Measurements from ENCODE around the gene FYB1. TPM values are rescaled to one million over a fixed set of nuclear protein-coding genes. Genes with fewer than 3 reads are reported as not detected.

FYB1 gene
- total RNA-seq, 2 experiments from 2014 or later: 45.3 to 51.9 TPM

GRCh38 chr5:39177631-39177964 is 41.8 kb downstream of the FYB1 start:
- CTCF ChIA-PET: interaction anchor here (0.9 kb wide), 2 partner anchors 12 to 13 kb away, joined by 3 read pairs; no protein-coding TSS in a partner anchor
- POLR2A ChIA-PET: interaction anchor here (1.0 to 1.4 kb wide), 5 partner anchors 8 to 35 kb away, joined by 3 to 6 read pairs (median 5); no protein-coding TSS in a partner anchor

- POLR2A ChIA-PET: interaction anchor here (1.0 to 1.4 kb wide), 5 partner anchors 8 to 35 kb away, joined by 3 to 6 read pairs (median 5); no protein-coding TSS in a partner anchor
- CTCF ChIA-PET: interaction anchor here (0.9 to 3.0 kb wide), 4 partner anchors 12 to 24 kb away, joined by 3 to 9 read pairs (median 4); no protein-coding TSS in a partner anchor
These were observed 42.4 kb downstream of the FYB1 start for GRCh38 chr5:39176759-39177630.

DNA sequence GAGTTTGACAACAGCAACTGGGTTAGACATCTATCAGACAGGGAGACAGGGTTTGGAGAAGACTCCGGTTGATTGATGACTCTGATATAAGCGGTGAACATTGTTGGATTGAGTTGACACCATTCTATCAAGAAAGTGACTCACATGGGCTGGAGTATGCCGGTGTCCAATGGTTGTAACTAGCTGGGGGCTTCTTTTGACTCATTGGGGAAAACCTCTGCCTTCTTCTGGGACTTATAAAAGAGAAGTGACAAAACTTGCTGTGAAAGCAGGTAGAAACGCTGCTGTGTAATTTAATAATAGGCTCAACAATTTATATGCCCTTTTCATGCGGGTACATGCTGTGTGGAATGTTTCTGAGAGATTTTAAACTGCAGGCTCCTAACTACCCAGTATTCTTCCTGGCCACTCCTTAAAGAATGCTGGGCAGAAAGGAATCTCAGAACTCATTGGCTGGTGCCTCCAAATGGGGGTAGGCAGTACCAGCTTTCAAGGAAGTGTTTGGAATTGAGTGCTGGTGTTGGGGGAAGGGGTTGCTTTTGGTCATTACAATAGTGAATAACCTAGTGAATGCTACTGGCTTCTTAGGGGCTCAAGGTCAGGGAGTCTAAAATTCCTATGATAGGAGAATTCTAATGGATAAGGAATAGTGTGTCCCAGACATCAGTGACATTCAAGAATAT is 43.9 kb downstream of the FYB1 start:
- ChIA-PET CTCF (interaction anchor here (0.7 to 3.0 kb wide), 8 partner anchors 10 to 34 kb away, joined by 3 to 9 read pairs (median 4); no protein-coding TSS in a partner anchor), POLR2A (interaction anchor here (1.1 kb wide), 1 partner anchor 10 kb away, joined by 3 read pairs; no protein-coding TSS in a partner anchor)

DNA sequence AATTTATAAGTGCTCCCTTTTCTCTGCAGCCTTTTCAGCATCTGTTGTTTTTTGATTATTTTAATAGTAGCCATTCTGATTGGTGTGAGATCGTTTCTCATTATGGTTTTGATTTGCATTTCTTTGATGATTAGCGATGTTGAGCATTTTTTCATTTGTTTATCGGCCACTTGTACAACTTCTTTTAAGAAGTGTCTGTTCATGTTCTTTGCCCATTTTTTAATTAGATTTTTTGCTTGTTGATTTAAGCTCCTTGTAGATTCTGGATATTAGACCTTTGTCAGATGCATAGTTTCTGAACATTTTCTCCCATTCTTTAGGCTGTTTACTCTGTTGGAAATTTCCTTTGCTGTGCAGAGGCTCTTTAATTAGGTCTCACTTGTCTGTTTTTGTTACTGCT is 46.3 kb downstream of the FYB1 start:
- POLR2A ChIA-PET: interaction anchor here (0.6 kb wide), 1 partner anchor 23 kb away, joined by 4 read pairs; no protein-coding TSS in a partner anchor
- CTCF ChIA-PET: interaction anchor here (1.7 kb wide), 1 partner anchor 27 kb away, joined by 3 read pairs; no protein-coding TSS in a partner anchor

DNA sequence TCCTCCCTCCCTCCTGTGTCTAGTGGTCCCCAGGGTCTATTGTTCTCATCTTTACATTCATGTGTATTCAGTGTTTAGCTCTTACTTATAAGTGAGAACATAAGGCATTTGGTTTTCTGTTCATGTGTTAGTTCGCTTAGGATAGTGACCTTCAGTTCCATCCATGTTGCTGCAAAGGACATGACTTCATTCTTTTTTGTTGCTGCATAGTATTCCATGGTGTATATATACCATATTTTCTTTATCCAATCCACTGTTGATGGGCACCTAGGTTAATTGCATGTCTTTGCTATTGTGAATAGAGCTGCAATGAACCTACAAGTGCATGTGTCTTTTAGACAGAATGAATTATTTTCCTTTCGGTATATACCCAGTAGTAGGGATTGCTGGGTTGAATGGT is 46.8 kb downstream of the FYB1 start:
- ChIA-PET CTCF (interaction anchor here (1.7 kb wide), 1 partner anchor 28 kb away, joined by 3 read pairs; no protein-coding TSS in a partner anchor), POLR2A (no interaction called here)

DNA sequence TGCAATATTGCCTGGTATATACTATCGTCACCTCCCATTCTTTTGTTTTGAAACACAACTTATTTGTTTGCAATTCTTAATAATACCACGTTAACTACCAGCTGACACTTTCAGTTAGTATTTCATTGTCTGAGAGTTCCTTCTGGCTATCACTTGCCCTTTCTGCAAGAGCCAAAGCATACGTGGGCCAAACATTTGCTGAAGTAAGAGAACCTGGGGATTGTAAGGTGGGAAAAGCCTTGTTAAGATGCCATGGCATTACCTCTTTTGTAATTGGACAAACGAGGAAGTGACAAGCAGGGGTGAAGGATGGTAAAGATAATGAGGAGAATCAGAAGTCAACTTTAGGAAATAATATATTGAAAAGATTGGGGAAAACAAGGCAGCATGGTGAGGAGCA is 47.7 kb downstream of the FYB1 start:
- ChIA-PET CTCF (no interaction called here), POLR2A (no interaction called here)

DNA sequence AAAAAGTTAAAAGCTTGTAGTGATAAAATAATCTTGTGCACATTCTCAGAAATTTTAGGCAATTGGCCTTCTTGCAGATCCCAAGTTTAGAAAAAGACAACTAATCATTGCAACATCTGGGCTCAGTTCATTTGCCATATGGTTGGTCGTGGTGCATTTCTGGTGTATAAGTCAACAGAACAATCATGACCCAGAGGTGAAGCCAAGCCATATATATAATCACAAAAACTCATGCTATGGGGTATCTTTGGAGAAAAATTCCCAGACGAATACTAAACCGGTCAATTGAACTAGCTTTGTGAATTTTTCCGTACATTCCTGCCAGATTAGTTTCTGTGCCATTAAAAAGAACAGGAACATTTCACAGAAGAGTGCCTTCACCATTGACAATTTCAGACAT is 50.3 kb downstream of the FYB1 start:
- ChIA-PET POLR2A (no interaction called here), CTCF (interaction anchor here (1.0 kb wide), 1 partner anchor 24 kb away, joined by 3 read pairs; no protein-coding TSS in a partner anchor)

DNA sequence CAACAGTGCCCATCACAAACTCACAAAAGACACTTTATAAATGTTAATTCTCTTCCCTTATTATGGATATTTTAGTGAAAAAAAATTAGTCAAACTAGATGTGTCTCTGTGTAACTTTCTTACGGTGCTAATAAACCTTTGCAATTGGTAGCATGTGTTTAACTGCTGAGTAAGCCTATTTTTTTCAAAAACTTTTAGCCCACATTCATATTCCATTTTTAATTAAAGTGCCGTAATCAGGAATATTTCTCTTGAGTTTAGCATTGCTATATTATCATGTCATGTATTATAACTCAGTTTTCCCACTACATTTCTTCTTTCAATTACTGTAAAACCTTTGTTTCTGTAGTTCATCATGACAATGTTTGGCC is 51.4 kb downstream of the FYB1 start:
- CTCF ChIA-PET: no interaction called here
- POLR2A ChIA-PET: interaction anchor here (0.6 kb wide), 1 partner anchor 1517 kb away, joined by 3 read pairs; no protein-coding TSS in a partner anchor

DNA sequence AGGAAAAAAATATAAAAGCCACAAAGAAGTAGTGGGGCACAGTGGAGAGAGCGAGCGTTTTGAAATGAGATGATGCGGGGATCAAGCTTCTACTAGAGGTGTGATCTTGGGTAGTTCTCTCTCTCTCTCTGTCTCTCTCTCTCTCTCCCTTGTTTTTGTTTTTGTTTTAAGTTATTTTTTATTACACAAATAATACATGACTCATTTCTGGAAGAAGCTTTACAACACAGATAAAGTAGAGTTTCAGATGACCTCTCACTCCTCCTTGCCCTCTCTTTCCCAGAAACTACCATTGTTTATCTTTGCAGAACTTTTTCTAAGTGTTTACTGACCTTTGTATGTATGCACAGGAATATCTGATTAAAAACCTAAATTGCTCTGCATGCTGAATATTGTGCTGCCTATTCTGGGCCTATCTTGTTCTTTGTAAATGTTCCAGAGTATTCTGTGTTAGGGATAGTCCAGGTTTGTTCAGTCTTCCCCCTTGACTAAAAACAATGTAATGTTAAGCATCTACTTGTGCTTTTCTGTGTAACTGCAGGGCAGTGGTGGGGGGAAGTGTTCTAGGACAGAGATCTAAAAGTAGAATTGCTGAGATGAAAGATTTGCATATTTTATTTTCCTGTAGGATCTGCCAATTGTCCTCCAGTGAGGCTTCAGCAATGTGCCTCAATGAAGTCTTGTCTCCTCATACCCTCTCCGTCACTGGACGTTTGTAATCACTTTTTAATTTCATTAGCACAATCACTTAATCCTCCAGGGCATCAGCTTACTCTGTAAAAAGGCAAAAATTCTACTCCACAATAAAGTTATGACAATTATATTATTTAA is 52.0 kb downstream of the FYB1 start:
- POLR2A ChIA-PET: no interaction called here
- CTCF ChIA-PET: interaction anchor here (1.1 to 2.2 kb wide), 2 partner anchors 14 to 22 kb away, joined by 3 to 7 read pairs; no protein-coding TSS in a partner anchor

GRCh38 chr5:39164529-39165402 is 54.6 kb downstream of the FYB1 start:
- CTCF ChIA-PET: interaction anchor here (0.6 to 2.2 kb wide), 8 partner anchors 12 to 36 kb away, joined by 3 to 7 read pairs (median 4); no protein-coding TSS in a partner anchor
- POLR2A ChIA-PET: interaction anchor here (1.0 to 1.3 kb wide), 3 partner anchors 10 to 45 kb away, joined by 3 to 4 read pairs (median 3); no protein-coding TSS in a partner anchor

- ChIA-PET CTCF (interaction anchor here (0.6 to 2.0 kb wide), 7 partner anchors 12 to 36 kb away, joined by 3 to 7 read pairs (median 4); no protein-coding TSS in a partner anchor), POLR2A (interaction anchor here (1.0 kb wide), 2 partner anchors 36 to 46 kb away, joined by 3 to 4 read pairs; no protein-coding TSS in a partner anchor)
These were observed 55.3 kb downstream of the FYB1 start for GRCh38 chr5:39164016-39164415.

DNA sequence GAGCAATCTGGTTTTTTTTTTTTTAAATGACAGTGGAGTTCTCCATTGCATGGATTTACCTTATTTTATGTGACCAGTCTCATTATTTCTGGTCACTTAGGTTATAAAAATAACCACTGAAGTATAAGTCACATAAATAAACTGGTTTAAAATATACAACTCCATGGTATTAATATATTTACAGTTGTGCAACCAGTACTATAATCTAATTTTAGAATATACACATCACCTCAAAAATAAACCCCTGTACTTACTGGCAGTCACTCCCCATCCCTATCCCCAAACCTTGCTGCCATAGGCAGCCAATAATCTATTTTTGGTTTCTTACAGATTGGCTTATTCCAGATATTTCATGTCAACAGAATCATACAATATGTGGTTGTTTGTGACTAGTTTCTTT is 57.8 kb downstream of the FYB1 start:
- ChIA-PET POLR2A (no interaction called here), CTCF (interaction anchor here (1.0 kb wide), 1 partner anchor 41 kb away, joined by 3 read pairs; no protein-coding TSS in a partner anchor)

- ChIA-PET POLR2A (no interaction called here), CTCF (interaction anchor here (1.0 kb wide), 1 partner anchor 42 kb away, joined by 3 read pairs; no protein-coding TSS in a partner anchor)
These were observed 58.7 kb downstream of the FYB1 start for GRCh38 chr5:39160576-39161213.

DNA sequence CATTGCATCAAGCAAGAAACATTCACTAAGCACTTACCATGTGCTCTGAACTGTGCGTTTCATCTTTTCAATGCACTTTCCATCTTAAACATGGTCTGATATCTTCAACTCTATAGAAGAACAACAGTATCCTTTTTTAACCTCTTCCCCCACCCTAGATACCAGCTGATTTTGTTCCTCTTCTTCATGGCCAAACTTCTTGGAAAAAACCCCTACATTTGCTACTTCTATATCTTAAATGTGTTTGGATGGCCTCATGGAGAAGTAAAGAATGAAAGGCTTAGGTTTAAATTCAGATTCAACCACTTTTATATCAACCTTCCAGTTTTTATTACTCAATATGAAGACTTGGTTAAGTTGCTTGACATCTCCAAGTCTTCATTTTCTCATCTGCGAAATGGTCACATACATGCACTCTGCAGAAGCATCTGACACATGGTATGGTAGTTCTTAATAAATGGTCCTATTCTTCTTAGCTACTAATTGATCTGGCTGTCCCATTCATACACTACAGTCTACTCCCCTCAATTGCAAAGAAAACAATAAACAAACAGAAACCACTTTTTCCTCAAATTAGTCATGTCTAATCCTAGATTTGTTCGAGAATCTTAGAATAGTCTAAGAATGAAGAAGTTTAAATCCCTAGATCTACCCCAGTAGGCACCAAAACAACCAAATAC is 59.4 kb downstream of the FYB1 start:
- ChIA-PET CTCF (no interaction called here), POLR2A (no interaction called here)

GRCh38 chr5:39158786-39159185 is 60.6 kb downstream of the FYB1 start:
- CTCF ChIA-PET: no interaction called here
- POLR2A ChIA-PET: no interaction called here

GRCh38 chr5:39158127-39158593 is 61.2 kb downstream of the FYB1 start:
- POLR2A ChIA-PET: no interaction called here
- CTCF ChIA-PET: interaction anchor here (0.8 kb wide), 1 partner anchor 43 kb away, joined by 4 read pairs; no protein-coding TSS in a partner anchor

- ChIA-PET CTCF (interaction anchor here (0.8 to 1.0 kb wide), 3 partner anchors 18 to 44 kb away, joined by 3 to 4 read pairs (median 3); no protein-coding TSS in a partner anchor), POLR2A (interaction anchor here (0.8 kb wide), 1 partner anchor 60 kb away, joined by 3 read pairs; no protein-coding TSS in a partner anchor)
These were observed 61.7 kb downstream of the FYB1 start for GRCh38 chr5:39157701-39158100.
